Neural crest cell (in vitro differentiated cells): Measurements from ENCODE around the gene BBOF1. TPM values are rescaled to one million over a fixed set of nuclear protein-coding genes. Genes with fewer than 3 reads are reported as not detected.
"Not testable (repeated sequence)": the region's sequence is repeated elsewhere in the genome, so short reads cannot be mapped to it uniquely, and the experiment has no call there.

Source experiments
- DNase-seq: peaks from one replicate; pipeline ENCODE4 v3.0.0; 2021; ENCODE audit warnings: low read depth, mixed read lengths, low spot score
- H3K27ac Mint-ChIP-seq: one replicate; pipeline ENCODE4 v1.8.0; 2021; ENCODE audit warnings: mild to moderate bottlenecking, mixed read lengths; ENCODE audit not compliant: unreplicated experiment
- H3K27me3 Mint-ChIP-seq: 2 replicates; pipeline ENCODE4 v1.8.0; 2021; ENCODE audit warnings: low read depth, mild to moderate bottlenecking, mixed read lengths
- H3K36me3 Mint-ChIP-seq: 2 replicates; pipeline ENCODE4 v1.8.0; 2021; ENCODE audit warnings: low read depth, mild to moderate bottlenecking, mixed read lengths
- H3K4me1 Mint-ChIP-seq: 2 replicates; pipeline ENCODE4 v1.8.0; 2021; ENCODE audit warnings: mixed read lengths
- H3K4me3 Mint-ChIP-seq: one replicate; pipeline ENCODE4 v1.8.0; 2021; ENCODE audit warnings: mild to moderate bottlenecking, mixed read lengths
- H3K9me3 Mint-ChIP-seq: 2 replicates; pipeline ENCODE4 v1.8.0; 2021; ENCODE audit warnings: mixed read lengths
- long read RNA-seq: library from polyadenylated mRNA; unstranded; transcript quantifications from one replicate; pipeline ENCODE4 v2.0.0, GENCODE V29; 2020
- total RNA-seq: library from RNA; stranded (reverse); gene quantifications from 2 replicates; pipeline ENCODE4 v1.2.1, GENCODE V29; 2021
- TF ChIP-seq, protein P1 (sequence below): fragments of 200-600 bp; sonication (generic); conservative IDR thresholded peaks from 2 replicates; pipeline ENCODE4 v1.5.0; 2021; ENCODE audit warnings: antibody characterized with exemption, mild to moderate bottlenecking

Gene BBOF1, protein sequence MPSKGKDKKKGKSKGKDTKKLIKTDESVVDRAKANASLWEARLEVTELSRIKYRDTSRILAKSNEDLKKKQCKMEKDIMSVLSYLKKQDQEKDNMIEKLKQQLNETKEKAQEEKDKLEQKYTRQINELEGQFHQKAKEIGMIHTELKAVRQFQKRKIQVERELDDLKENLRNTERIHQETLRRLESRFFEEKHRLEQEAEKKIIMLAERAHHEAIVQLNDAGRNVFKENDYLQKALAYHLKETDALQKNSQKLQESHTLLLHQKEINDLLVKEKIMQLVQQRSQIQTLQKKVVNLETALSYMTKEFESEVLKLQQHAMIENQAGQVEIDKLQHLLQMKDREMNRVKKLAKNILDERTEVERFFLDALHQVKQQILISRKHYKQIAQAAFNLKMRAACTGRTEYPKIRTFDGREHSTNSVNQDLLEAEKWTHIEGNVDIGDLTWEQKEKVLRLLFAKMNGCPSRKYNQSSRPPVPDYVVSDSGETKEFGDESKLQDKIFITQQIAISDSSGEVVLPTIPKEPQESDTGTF
- total RNA-seq: 2.7 and 3.1 TPM in 2 replicates
- long read RNA-seq, partial matches to known transcripts: 0 of 8 reads
- long read RNA-seq, other reads (novel, unspliced or antisense): 8 of 8 reads

DNA sequence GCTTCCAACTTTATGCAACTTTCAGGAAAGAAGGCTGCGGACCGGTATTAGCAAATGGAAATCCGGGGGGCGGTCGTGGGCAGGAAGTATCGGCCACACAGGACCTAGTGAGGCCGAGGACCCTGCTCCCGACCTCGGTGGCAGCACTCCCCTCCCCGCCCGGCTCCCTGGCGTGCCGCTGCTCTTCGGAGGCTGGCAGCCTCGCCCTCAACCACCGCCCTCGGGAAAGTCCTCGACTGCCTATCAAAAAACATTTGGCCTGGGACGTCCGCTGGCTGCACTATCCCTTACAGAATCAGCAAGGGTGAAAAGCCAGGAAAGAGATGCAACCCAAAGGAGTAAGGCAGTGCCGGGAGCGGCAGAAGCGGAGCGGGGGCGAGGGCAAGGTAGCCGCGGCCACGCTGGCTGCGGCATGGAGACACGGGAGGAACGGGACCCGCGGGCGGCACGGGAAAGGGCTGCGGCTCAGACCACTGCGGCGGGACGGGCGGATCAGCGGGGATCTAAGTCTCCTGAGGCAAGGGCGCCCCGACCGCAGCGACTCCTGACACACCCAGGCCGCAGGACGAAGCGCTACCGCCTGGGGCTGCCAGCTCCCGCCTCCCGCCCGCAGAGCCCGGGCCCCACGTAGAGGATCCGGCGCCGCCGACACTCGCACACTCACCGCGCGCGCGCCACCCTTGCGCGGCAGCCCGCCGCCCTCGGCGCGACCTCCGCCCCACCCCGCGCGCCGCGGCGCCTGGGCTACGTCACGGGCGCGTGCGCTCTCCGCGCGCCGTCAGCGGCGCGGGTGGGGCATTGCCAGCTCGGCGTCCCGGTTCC is at the start of gene BBOF1, which contains the start of gene ENTPD5:
Gene BBOF1 (plus strand): TSS at position 764 of the 822 bp plus-strand sequence. CDS start 130 bp downstream, outside the sequence.
Gene ENTPD5 (minus strand): TSS at position 703 of the 822 bp plus-strand sequence. CDS start 31,186 bp downstream, outside the sequence.
- Mint-ChIP-seq H3K4me3 (peak within 1 kb of the TSS; percentile 94), H3K9me3 (no peaks in the 10 kb centered on the region), H3K36me3 (no peaks in the 10 kb centered on the region), H3K4me1 (peaks cover 20% of the 10 kb centered on the region), H3K27me3 (no peaks in the 10 kb centered on the region), H3K27ac (peak within 1 kb of the TSS; percentile 63)
- DNase-seq: peak; percentile 73
- TF ChIP-seq, protein P1, sequence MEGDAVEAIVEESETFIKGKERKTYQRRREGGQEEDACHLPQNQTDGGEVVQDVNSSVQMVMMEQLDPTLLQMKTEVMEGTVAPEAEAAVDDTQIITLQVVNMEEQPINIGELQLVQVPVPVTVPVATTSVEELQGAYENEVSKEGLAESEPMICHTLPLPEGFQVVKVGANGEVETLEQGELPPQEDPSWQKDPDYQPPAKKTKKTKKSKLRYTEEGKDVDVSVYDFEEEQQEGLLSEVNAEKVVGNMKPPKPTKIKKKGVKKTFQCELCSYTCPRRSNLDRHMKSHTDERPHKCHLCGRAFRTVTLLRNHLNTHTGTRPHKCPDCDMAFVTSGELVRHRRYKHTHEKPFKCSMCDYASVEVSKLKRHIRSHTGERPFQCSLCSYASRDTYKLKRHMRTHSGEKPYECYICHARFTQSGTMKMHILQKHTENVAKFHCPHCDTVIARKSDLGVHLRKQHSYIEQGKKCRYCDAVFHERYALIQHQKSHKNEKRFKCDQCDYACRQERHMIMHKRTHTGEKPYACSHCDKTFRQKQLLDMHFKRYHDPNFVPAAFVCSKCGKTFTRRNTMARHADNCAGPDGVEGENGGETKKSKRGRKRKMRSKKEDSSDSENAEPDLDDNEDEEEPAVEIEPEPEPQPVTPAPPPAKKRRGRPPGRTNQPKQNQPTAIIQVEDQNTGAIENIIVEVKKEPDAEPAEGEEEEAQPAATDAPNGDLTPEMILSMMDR: no peak

DNA sequence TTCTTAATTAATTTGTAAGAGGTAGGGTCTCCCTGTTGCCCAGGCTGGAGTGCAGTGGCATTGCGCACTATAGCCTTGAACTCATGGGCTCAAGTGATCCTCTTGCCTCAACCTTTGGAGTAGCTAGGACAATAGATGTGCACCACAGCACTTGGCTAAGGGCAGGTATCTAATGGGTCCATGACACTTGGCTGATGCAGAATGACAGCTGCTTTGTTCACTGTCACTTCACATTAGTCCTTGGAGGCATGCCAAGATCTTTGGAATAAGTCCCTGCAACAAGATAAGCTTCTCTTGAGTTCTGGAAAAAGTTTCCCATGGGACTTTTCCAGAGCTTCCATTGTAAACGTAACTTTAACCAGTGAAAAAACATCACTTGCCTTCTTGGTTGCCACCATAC is 45.7 kb upstream of the BBOF1 start:
- DNase-seq: no peak
- H3K27ac Mint-ChIP-seq: no peak overlapping the region
- H3K27me3 Mint-ChIP-seq: no peaks in the 10 kb centered on the region
- H3K36me3 Mint-ChIP-seq: no peaks in the 10 kb centered on the region
- TF ChIP-seq, protein P1: no peak
- H3K9me3 Mint-ChIP-seq: no peaks in the 10 kb centered on the region
- no peak overlapping the region for H3K4me3 Mint-ChIP-seq
- H3K4me1 Mint-ChIP-seq: no peaks in the 10 kb centered on the region

DNA sequence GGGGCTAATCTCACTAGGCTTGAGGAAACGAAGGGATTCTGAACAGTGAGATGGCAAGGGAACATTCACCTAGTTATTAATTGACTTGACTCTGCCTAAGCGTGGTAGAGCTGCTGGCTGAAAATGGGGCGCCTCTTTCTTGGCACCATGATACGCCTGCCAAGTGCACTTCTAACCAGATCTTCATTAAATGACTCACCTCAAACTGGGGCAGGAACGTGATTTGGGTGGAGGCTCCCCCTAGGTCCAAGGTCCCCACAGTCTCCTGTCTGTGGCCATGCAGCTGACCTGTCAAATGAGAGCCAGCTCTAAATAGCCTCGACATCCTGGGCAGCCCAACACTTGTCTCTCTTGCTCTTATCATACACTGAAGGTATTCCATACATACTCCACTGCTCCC is 43.0 kb upstream of the BBOF1 start:
- Mint-ChIP-seq H3K27me3 (no peaks in the 10 kb centered on the region), H3K9me3 (no peaks in the 10 kb centered on the region), H3K4me3 (no peak overlapping the region), H3K4me1 (no peaks in the 10 kb centered on the region), H3K27ac (no peak overlapping the region), H3K36me3 (no peaks in the 10 kb centered on the region)
- DNase-seq: no peak
- TF ChIP-seq, protein P1: no peak

DNA sequence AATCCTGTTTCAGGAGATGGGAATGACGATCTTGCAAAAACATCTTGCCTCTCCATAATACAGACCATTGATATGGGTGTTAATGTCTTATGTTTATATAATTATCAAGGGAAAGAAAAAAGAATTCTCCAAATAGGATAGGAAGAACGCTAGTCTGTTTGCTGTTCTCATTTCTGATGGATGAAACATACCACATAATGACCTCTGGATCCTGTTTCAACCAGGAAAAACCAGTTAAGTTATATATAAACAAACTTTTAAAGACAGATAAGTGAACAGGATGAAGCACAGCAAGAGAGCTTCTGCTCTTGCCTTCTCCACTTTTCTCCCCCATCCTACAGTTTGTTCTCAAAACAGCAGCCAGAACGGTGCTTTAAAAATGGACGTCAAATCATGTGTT is 41.3 kb upstream of the BBOF1 start:
- no peak for DNase-seq
- Mint-ChIP-seq H3K36me3 (no peaks in the 10 kb centered on the region), H3K4me3 (no peak overlapping the region), H3K4me1 (no peaks in the 10 kb centered on the region), H3K9me3 (no peaks in the 10 kb centered on the region), H3K27me3 (no peaks in the 10 kb centered on the region), H3K27ac (no peak overlapping the region)
- TF ChIP-seq, protein P1: no peak

DNA sequence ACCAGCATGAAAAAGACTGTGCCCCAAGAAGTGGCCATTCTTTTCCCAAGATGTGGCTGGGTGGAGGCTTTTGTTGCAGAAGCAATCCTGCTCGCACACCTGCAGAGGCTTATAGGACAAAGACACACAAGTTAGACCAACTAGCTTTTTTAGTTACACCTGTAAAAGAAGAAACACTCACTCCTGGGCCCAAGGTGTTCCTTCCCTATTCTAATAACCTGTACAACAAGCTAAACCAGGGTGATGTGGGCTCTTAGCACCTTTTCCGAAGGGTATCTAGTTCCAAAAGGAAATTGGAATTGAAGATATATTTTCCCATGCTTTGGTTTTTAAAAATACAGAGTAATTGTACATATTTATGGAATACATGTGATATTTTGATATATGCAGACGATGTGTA is 31.1 kb upstream of the BBOF1 start:
- Mint-ChIP-seq H3K9me3 (no peaks in the 10 kb centered on the region), H3K36me3 (peaks cover 12% of the 10 kb centered on the region), H3K27ac (no peak overlapping the region), H3K4me3 (no peak overlapping the region), H3K4me1 (no peaks in the 10 kb centered on the region), H3K27me3 (no peaks in the 10 kb centered on the region)
- TF ChIP-seq, protein P1: no peak
- no peak for DNase-seq

DNA sequence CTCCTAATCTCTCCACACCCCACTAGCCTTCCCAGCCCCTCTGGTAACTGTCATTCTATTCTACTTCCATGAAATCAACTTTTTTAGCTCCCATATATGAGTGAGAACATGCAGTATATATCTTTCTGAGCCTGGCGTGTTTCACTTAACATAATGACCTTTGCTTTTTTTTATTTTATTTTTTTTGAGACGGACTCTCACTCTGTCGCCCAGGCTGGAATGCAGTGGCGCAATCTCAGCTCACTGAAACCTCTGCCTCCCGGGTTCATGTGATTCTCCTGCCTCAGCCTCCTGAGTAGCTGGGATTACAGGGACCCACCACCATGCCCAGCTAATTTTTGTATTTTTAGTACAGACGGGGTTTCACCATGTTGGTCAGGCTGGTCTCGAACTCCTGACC is 30.5 kb upstream of the BBOF1 start:
- not testable (repeated sequence) for H3K9me3 Mint-ChIP-seq, H3K27me3 Mint-ChIP-seq, H3K4me3 Mint-ChIP-seq, H3K4me1 Mint-ChIP-seq, H3K27ac Mint-ChIP-seq, DNase-seq
- H3K36me3 Mint-ChIP-seq: peaks cover 12% of the 10 kb centered on the region
